ENCODE data around the gene HNF4A. TPM values are rescaled to one million over a fixed set of nuclear protein-coding genes. Genes with fewer than 3 reads are reported as not detected.

Gene HNF4A
- total RNA-seq, 1 donor from 2014 or later, result not detected

- Mint-ChIP-seq H3K4me3 (no peak overlapping the region), H3K36me3 (ENCODE audit: low read depth) (no peaks in the 10 kb centered on the region), H3K27ac (no peak overlapping the region), H3K4me1 (no peaks in the 10 kb centered on the region), H3K27me3 (peaks cover 3% of the 10 kb centered on the region), H3K9me3 (no peaks in the 10 kb centered on the region)
- intact Hi-C loops (cut with micrococcal nuclease), result no loop called here
- TF ChIP-seq CTCF (IDR thresholded peaks at IDR 0.05), result no peak
- ChIA-PET CTCF (no interaction called here), POLR2A (no interaction called here)
- DNase-seq, result no peak
- no peak for ATAC-seq (ENCODE audit: low read depth)
Observed at GRCh38 chr20:44402391-44403193, 47.1 kb downstream of the HNF4A start.

GRCh38 chr20:44403194-44404112 is 48.0 kb downstream of the HNF4A start:
- Mint-ChIP-seq H3K4me3 (no peak overlapping the region), H3K27ac (no peak overlapping the region), H3K9me3 (no peaks in the 10 kb centered on the region), H3K4me1 (no peaks in the 10 kb centered on the region), H3K36me3 (ENCODE audit: low read depth) (no peaks in the 10 kb centered on the region), H3K27me3 (peaks cover 3% of the 10 kb centered on the region)
- ChIA-PET CTCF (no interaction called here), POLR2A (no interaction called here)
- no peak for TF ChIP-seq CTCF (IDR thresholded peaks at IDR 0.05)
- intact Hi-C loops (cut with micrococcal nuclease), result no loop called here
- DNase-seq (no peak), ATAC-seq (ENCODE audit: low read depth) (no peak)

GRCh38 chr20:44404204-44405181 is 49.0 kb downstream of the HNF4A start:
- peaks cover 3% of the 10 kb centered on the region for H3K27me3 Mint-ChIP-seq
- ChIA-PET POLR2A (no interaction called here), CTCF (no interaction called here)
- TF ChIP-seq CTCF (IDR thresholded peaks at IDR 0.05), result no peak
- no peaks in the 10 kb centered on the region for H3K9me3 Mint-ChIP-seq
- ATAC-seq (ENCODE audit: low read depth), result no peak
- H3K4me3 Mint-ChIP-seq, result no peak overlapping the region
- no peak overlapping the region for H3K27ac Mint-ChIP-seq
- no peak for DNase-seq
- intact Hi-C loops (cut with micrococcal nuclease), result no loop called here
- H3K4me1 Mint-ChIP-seq, result no peaks in the 10 kb centered on the region
- no peaks in the 10 kb centered on the region for H3K36me3 Mint-ChIP-seq (ENCODE audit: low read depth)

- Mint-ChIP-seq H3K36me3 (ENCODE audit: low read depth) (no peaks in the 10 kb centered on the region), H3K27ac (no peak overlapping the region), H3K9me3 (no peaks in the 10 kb centered on the region), H3K27me3 (peaks cover 3% of the 10 kb centered on the region), H3K4me3 (no peak overlapping the region), H3K4me1 (no peaks in the 10 kb centered on the region)
- CTCF ChIA-PET, result no interaction called here
- TF ChIP-seq CTCF (IDR thresholded peaks at IDR 0.05), result no peak
- intact Hi-C loops (cut with micrococcal nuclease), result no loop called here
- DNase-seq (no peak), ATAC-seq (ENCODE audit: low read depth) (no peak)
- POLR2A ChIA-PET, result no interaction called here
Observed at GRCh38 chr20:44405257-44405656, 49.8 kb downstream of the HNF4A start.
